ENCODE measurements around the gene MGLL.

Gene MGLL

GRCh38 chr3:127835993-127836882 lies 13.9 kb upstream of the MGLL start:
- DNase-seq (ENCODE audit: low spot score): peak; percentile 88
- TF ChIP-seq, protein P1, sequence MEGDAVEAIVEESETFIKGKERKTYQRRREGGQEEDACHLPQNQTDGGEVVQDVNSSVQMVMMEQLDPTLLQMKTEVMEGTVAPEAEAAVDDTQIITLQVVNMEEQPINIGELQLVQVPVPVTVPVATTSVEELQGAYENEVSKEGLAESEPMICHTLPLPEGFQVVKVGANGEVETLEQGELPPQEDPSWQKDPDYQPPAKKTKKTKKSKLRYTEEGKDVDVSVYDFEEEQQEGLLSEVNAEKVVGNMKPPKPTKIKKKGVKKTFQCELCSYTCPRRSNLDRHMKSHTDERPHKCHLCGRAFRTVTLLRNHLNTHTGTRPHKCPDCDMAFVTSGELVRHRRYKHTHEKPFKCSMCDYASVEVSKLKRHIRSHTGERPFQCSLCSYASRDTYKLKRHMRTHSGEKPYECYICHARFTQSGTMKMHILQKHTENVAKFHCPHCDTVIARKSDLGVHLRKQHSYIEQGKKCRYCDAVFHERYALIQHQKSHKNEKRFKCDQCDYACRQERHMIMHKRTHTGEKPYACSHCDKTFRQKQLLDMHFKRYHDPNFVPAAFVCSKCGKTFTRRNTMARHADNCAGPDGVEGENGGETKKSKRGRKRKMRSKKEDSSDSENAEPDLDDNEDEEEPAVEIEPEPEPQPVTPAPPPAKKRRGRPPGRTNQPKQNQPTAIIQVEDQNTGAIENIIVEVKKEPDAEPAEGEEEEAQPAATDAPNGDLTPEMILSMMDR (IDR thresholded peaks at IDR 0.05; ENCODE audit: extremely low read depth, missing control alignments): no peak

DNA sequence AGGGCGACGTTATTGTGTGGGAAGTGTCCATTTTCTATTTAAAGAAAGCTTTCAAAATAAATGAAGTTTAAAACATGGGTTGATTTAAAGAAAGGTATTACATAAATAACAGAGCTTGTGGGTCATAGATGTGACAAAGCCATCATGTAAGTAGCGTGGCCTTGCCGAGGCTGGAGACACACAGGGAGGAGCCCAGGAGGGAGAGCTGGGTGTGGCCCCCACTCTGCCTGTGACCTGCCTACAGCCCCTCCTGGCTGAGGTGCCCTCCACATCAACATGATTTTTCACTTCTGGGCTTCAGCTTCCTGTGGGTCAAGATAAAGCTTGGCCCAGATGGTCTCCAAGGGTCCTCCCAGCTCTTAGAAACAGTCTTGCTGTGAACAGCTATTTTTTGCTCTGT lies 12.5 kb upstream of the MGLL start:
- TF ChIP-seq, protein P1 (IDR thresholded peaks at IDR 0.05; ENCODE audit: extremely low read depth, missing control alignments): no peak
- no peak for DNase-seq (ENCODE audit: low spot score)

DNA sequence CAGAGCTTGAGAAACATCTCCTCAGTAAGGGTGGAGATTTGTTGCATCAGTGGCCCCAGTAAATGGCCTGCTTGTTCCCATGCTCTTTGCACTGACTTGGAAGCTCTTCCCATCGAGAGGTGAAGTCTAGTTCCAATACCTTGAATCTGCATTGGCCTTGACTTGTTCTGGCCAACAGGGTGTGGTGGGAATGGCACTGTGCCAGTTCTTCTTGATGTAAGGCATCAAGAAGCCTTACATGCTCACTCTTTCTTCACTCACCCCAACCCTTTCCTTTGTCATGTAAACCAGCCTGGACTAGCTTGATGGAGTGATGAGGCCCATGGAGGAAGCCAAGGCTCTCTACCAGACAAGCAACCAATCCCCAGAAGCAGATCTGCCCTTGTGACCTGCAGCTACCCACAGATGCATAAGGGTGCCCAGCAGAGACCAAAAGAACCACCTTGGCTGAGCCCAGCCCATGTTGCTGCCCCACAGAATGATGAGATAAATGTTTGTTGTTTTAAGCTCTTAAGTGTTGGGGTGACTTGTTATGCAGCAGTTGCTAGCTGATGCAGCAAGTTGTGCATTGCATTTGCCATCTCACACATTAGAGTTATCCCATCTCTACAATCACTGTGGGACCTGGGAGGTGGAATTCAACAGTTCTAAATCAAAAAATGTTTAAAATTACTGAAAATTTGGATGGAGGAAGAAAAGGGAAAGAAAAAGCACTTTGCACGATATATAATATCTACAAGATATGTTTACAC lies 11.1 kb upstream of the MGLL start:
- TF ChIP-seq, protein P1 (IDR thresholded peaks at IDR 0.05; ENCODE audit: extremely low read depth, missing control alignments): no peak
- DNase-seq (ENCODE audit: low spot score): no peak

DNA sequence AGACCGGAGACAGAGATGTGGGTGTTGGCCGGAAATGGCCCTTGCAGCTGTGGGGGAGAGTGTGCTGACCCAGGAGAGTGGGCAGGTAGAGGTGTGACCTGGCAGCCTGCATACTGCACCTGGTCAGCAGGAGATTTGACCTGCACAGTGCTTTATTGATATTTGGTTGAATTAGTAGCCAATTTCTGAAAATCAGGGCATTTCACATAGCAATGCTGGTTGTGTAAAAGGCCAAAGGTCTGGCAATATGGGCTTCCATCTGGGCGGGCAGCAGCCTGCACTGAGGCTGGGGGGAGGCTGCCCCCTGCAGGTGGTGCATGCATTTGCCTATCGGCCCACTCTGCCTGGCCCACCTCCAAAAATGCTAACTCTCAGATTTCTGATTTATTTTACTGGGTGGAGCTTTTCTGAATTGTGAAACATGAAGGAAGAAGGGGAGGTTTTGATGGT lies 9.4 kb upstream of the MGLL start:
- peak; percentile 47 for DNase-seq (ENCODE audit: low spot score)
- TF ChIP-seq, protein P1 (IDR thresholded peaks at IDR 0.05; ENCODE audit: extremely low read depth, missing control alignments): peak; percentile 48

- TF ChIP-seq, protein P1 (IDR thresholded peaks at IDR 0.05; ENCODE audit: extremely low read depth, missing control alignments): no peak
- no peak for DNase-seq (ENCODE audit: low spot score)
Measured at GRCh38 chr3:127829537-127829936, 7.2 kb upstream of the MGLL start.

GRCh38 chr3:127827808-127828207 lies 5.5 kb upstream of the MGLL start:
- no peak for DNase-seq (ENCODE audit: low spot score)

More at GRCh38 chr3:127827808-127828207, 5.5 kb upstream of the MGLL start:
- TF ChIP-seq, protein P1 (IDR thresholded peaks at IDR 0.05; ENCODE audit: extremely low read depth, missing control alignments): no peak

All from GM20000 (cell line).